ENCODE results near the gene NAAA. TPM values are rescaled to one million over a fixed set of nuclear protein-coding genes. Genes with fewer than 3 reads are reported as not detected.

Gene NAAA
- total RNA-seq (2022; extraction: Qiagen RNA extraction; ENCODE audit: low read depth) = 22.6 to 26.2 TPM (median 23.9 TPM) in 5 replicates

DNA sequence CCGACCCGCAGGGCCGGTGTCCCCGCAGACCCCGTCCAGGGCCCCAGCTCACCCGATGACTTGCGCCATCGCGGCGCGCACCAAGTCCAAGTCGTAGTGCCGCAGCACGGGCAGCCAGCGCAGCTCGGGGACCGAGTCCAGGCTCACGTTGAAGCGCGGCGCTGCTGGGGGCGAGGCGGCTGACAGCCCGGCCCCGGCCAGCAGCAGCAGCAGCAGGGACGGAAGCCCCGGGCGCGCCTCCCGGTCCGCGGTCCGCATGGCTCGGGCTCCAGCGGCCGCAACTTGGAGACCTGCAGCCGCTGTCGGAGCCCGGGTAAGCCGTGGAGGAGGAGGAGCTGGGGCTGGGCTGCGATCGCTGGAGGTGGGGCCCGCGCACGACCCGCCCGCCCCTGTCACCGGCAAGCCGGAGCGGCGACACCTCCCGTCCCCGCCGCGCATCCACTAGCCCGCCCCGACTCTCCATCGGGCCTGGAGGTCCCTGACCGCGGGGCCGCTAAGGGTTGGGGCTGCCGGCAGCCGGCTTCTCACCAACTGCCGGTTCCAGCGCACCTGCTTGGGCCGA lies at the start of gene NAAA:
Gene NAAA (minus strand): TSS at position 322 of the 562 bp plus-strand sequence. CDS start 64 bp downstream, at position 258.

DNA sequence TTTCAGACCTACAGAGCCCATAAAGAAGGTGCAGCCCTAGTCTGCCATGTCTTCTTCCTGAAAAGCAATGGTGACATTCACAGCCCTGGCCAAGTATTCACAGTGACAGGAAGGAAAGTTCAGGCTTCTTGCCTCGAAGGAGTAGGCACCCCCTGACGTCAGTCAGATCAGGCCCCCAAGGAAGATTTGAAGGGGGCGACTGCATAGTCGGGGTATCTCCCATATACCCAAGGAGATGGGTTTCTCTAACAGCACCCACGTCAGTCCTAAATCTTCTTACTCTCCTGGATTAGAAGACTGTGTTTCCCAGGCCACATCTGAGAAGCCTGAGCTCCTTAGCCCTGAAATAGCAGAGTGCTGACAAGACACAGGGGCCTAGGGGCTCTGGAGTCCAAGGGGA lies 38.5 kb downstream of the NAAA start, which contains the start of gene PPEF2:
Gene PPEF2 (minus strand): TSS at position 101 of the 400 bp plus-strand sequence. CDS start 6,127 bp downstream, outside the sequence.

Other genes with a start within 250 kb of the NAAA start
- gene USO1, start 216.4 kb downstream of the NAAA start, total RNA-seq (2022; extraction: Qiagen RNA extraction; ENCODE audit: low read depth) = 22.9 to 28.9 TPM (median 26.3 TPM) in 5 replicates
- gene PPEF2, start 38.6 kb downstream of the NAAA start, total RNA-seq (2022; extraction: Qiagen RNA extraction; ENCODE audit: low read depth) = not detected in 5 replicates
- gene SDAD1, start 49.9 kb upstream of the NAAA start, total RNA-seq (2022; extraction: Qiagen RNA extraction; ENCODE audit: low read depth) = 13.7 to 19.9 TPM (median 14.1 TPM) in 5 replicates
- not detected in 5 replicates for gene CXCL9, start 66.5 kb upstream of the NAAA start, total RNA-seq (2022; extraction: Qiagen RNA extraction; ENCODE audit: low read depth)
- 0.07 to 0.27 TPM (median 0.12 TPM) in 3 of 5 replicates, not detected in the others for gene CXCL10, start 82.5 kb upstream of the NAAA start, total RNA-seq (2022; extraction: Qiagen RNA extraction; ENCODE audit: low read depth)
- 0.23 to 0.42 TPM (median 0.29 TPM) in 5 replicates for gene CXCL11, start 95.1 kb upstream of the NAAA start, total RNA-seq (2022; extraction: Qiagen RNA extraction; ENCODE audit: low read depth)
- not detected in 5 replicates for gene ART3, start 133.7 kb upstream of the NAAA start, total RNA-seq (2022; extraction: Qiagen RNA extraction; ENCODE audit: low read depth)
- gene NUP54, start 207.4 kb upstream of the NAAA start, total RNA-seq (2022; extraction: Qiagen RNA extraction; ENCODE audit: low read depth) = 24.9 to 43.7 TPM (median 26.4 TPM) in 5 replicates